SW480 (cell line): ENCODE results near the gene SACM1L.

ENCODE experiments used
- DNase-seq: peaks from one replicate; pipeline ENCODE4 v3.0.0-alpha.2; 2016; ENCODE audit warnings: low spot score

SACM1L gene

GRCh38 chr3:45771166-45771775, 82.1 kb downstream of the SACM1L start:
- DNase-seq, result no peak

GRCh38 chr3:45771831-45772230, 82.6 kb downstream of the SACM1L start:
- no peak for DNase-seq

DNA sequence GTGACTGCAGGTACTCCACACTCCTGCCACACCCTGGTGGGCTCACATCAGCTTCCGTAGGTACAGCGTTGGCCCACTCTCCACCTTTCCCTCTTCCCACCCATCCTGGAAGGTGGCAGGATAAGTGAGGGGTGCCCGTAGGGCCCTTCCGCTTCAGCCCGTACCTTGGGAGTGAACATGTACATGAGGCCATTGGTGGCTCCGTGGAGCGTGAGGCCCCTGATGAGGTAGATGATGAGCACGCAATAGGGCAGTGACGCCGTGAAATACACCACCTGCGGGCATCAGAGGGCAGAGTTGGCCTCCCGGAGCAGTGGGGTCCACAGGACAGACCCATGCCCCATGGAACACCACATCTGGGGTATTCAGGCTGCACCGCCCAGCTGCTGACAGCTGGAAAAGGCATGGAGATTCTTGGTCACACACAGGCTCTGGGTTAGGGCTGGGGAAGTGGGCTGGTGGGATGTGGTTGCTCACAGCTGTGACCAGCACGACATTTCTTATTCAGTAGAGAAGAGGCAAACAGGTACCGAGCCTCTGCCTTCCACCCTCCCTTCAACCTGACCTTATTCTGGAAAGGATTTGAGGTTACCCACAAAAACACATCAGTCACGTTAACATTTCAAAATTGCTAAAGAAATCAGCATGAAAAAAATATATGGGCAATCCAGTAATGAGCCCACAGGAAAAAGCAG, 83.3 kb downstream of the SACM1L start:
- no peak for DNase-seq

GRCh38 chr3:45773072-45773471, 83.9 kb downstream of the SACM1L start:
- no peak for DNase-seq

GRCh38 chr3:45773714-45774449, 84.7 kb downstream of the SACM1L start:
- peak; percentile 55 for DNase-seq

DNA sequence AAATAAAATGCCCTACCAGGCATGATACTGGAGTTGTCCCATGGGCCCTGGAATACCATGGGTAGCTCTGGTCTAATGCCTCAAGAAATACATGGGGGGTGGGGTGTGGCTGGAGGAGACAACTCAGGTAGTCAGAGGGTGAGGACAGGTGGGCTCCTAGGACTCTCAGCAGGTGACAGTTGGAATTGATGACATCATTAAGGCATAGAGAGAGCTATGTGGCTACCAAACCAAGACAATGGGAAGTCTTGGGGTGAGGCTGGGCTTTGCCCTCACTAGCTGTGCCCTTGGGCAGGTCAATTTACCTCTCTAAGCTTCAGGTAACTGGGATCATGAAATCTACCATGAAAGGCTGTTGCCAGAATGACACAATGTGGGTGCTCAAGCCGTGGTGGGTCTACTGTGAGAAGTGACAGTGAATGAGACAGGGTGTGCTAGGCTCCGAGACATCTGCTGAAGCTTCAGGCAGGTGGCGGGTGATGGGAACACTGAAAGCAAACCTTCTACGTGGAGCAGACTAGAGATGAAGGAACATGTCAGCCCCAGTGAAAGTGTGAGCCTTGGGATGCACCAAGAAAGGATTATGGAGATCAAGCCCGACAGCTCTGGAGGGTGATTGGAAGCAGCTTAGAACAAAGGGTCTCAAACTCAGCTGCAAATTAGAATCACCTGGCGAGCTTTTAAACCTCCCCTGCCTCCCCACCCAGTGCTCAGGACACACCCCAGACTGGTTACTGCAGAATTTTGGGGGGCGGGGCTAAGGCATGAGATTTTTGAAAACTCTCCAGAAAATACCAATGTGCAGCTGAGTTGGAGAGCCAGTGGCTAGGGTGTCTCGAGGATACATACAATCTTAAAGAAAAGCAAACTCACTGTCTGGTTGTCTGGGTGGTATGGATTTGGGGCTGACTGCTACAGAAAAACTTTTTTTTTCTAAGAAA, 85.7 kb downstream of the SACM1L start:
- no peak for DNase-seq

DNA sequence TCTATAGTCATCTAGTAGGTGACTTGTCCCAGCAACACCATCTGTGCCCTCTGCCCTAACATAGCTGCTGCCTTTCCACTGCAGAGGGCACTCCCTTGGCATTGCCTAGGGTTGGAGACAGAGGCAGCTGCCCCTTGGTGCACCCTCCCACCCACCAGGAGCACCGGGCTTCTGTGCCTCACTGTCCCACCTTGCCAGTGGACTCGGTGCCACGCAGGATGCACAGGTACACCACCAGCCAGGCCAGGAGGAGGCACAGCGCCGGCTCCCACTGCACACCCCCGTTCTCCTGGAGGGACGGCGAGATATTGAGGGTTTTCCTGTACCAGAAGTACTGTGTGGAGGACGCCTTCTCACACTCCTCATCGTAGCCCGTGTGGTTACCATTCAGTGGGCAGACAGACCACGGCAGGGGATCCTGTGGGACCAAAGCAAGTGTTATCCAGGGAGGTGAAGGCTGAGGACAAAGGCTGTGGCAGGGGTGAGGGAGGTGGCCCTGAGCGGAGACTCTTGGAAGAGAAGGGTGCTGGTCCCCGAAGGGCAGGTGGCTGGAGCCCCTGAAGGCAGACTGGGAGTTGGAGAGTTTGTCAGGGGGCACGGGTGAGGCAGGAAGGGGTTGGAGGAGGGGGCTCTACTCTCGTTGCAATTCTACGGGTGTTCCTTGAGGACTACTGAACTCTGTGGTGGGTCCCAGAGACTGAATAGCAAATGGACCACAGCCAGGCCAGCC, 86.5 kb downstream of the SACM1L start:
- DNase-seq, result no peak

DNA sequence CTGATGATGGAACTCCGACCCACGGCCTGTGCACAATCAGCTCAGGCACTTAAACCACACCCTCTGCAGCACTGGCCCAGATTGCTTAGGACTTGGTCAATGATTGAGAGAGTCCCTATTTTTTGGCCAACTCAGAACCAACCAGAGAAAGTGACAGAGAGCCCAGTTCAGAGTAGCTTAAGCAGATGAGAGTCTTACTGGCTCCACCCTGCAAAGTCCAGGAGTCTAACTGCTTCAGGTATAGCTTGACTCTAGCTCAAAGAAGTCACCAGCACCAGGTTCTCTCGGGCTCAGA, 87.1 kb downstream of the SACM1L start:
- DNase-seq, result no peak

- DNase-seq, result no peak
These were observed 87.4 kb downstream of the SACM1L start for GRCh38 chr3:45776611-45777010.

DNA sequence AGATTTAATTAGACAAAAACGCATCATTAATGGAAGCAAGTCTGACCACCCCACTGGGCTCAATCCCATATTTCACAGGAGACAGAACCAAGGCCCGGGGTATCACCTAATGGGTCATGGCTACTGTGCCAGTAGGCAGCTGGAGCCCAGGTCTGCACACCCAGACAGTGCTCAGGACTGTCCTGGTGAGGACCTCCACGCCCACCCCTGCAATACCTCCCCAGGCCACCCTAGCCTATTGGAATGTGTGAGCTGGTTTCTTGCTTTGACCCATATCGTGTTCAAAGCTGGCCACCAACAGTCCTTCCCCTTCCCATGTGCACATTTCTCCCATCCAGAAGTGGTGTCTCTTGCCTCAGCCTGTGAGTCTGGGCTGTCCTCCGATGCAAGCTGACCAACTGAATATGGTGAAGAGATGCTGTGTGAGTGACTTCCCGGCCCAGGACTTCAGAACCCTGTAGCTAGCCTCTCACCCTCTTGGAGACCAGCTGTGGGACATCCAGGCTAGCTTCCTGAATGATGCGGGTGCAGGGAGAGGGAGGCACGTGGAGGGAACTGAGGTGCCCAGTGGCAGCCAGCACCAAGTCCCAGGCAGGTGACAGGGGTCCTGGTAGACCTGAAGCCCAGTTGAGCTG, 88.0 kb downstream of the SACM1L start:
- no peak for DNase-seq

- no peak for DNase-seq
These were observed 88.7 kb downstream of the SACM1L start for GRCh38 chr3:45777746-45778386.

GRCh38 chr3:45778761-45779201, 89.6 kb downstream of the SACM1L start:
- no peak for DNase-seq

DNA sequence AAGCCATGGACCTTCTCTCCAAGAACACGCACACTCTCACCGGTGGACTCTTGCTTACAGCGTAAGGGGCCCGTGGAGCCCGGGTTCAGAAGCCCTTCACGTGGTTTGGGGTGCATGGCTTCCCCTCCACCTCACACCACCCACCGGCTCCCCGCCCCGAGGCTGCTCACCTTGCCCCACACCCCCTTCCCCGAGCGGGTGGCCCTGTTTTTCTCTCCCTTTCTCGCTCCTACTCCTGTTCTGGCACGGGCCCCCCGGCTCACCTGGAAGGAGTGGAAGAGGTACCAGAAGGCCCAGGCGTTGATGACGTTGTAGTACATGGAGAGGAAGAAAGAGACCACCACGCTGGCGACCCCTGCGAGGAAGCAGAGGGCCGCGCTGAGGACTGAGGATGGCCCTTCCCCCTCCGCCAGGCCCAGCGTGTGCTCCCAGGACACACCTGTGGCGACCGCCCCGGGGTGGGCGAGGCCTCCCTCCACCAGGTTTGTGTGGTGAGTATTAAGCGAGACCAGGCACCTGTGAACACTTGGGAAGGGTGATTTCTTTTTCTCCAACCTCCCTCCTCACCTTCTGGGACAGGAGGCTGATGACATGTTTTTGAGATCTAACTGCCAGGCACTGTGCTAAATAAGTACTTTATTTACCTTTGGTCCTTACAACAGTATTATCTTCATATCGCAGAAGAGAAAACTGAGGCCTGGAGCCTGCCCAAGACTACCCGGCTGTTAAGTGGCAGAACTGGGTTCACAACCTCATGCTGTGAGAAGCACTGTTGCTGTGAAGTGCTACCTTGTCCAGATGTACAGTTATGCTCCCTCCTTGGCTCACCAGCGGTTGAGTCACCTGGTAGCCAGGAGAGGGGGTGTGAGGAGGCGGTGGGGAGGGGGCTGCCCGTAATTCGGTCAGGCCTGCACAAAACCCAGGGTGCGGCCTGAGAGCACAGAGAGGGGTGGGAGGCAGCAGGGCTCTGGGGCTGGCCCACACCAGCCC, 90.8 kb downstream of the SACM1L start:
- no peak for DNase-seq

- DNase-seq, result no peak
These were observed 92.1 kb downstream of the SACM1L start for GRCh38 chr3:45781271-45781670.

DNA sequence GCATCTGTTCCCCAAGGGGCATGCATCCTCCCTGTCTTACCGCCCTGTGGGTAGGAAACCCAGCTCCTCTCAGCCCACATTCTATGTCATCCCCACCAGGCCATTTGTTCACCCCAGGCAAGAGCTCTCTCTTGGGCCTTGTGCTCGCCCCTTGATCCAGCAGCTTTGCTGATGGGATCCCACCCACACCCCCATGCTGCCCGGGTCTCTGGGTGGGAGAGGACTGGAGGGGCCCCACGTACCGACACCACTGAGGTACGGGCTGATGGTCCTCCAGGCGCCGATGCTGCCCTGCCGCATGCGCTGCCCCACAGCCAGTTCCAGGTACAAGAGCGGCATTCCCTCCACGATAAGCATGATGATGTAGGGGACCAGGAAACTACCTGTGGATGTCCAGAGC, 92.6 kb downstream of the SACM1L start:
- DNase-seq, result no peak

- no peak for DNase-seq
These were observed 93.2 kb downstream of the SACM1L start for GRCh38 chr3:45782381-45782780.

DNA sequence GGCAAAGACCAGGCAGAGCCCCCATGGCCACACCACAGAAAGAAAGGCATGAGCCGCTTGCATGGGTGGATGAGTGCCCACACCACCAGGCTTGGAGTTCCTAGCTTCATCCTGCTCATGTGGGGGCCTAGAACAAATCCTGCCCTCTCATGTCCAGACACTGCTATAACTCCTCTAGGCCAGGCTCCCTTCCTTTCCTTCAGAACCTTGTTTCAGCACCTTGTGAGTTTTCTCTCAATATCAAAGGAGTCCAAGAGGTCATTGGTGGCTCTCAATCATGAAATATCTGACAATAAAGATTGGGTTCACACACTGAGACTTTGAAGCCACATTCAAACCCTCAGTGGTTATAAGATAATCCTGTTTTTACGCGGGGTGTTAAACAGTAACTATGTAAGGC, 94.5 kb downstream of the SACM1L start:
- DNase-seq, result no peak

DNA sequence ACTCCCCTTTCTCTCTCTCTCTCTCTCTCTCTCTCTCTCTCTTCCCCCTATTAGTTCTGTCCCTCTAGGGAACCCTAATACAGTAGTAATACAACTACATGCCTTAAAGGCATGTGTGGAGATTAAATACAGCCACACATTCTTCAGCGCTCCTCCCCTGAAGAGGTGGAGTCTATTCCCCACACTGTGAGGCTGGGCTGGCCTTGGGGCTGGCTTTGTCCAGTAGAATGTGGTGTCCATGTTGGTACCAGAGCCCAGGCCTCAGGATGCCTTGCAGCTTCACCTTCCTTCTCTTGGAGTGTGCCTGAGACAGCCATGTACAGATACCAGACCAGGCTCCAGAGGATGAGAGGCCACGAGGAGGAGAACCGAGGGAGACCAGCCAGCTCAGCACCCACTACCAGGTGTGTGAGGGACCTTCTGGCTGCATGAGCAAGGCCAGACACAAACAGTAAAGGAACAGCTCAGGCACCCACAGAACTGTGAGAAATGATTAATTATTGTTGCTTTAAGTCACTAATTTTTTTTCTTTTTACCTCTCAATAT, 96.5 kb downstream of the SACM1L start:
- no peak for DNase-seq
